Prostate gland (tissue), 2 donors: ENCODE data around the gene RADIL. TPM values are rescaled to one million over a fixed set of nuclear protein-coding genes. Genes with fewer than 3 reads are reported as not detected.
"Not testable (repeated sequence)": the region's sequence is repeated elsewhere in the genome, so short reads cannot be mapped to it uniquely, and the experiment has no call there.

Experiments used
- DNase-seq: peaks from one replicate; pipeline ENCODE4 v3.0.0-alpha.2; 2019; ENCODE audit warnings: low spot score
- H3K27ac ChIP-seq, 2 donors: fragments of 200-600 bp; sonication (generic); 2 replicates each; pipeline ENCODE4 v1.5.1; 2017 to 2019
- H3K27me3 ChIP-seq: fragments of 200-600 bp; sonication (generic); replicated peaks from 2 replicates; pipeline ENCODE4 v1.5.1; 2019; ENCODE audit not compliant: insufficient read depth
- H3K36me3 ChIP-seq, 2 donors: fragments of 200-600 bp; sonication (generic); 1 replicate in 1 of 2; 2 replicates in 1 of 2; pipeline versions ENCODE4 v1.5.1 to v1.8.1; 2017 to 2019
- H3K4me1 ChIP-seq: fragments of 200-600 bp; sonication (generic); replicated peaks from 2 replicates; pipeline ENCODE4 v1.5.1; 2019
- H3K4me3 ChIP-seq, 2 donors: fragments of 200-600 bp; sonication (generic); 2 replicates each; pipeline ENCODE4 v1.5.1; 2017 to 2019
- H3K9me3 ChIP-seq: fragments of 200-600 bp; sonication (generic); 2 replicates; pipeline ENCODE4 v1.5.1; 2017
- POLR2A ChIP-seq: fragments of 450-650 bp; IDR thresholded peaks from one replicate; pipeline ENCODE4 v1.6.1; 2016; ENCODE audit warnings: antibody characterized with exemption, mild to moderate bottlenecking
- POLR2AphosphoS5 ChIP-seq: sonication (generic); formaldehyde crosslinking; IDR thresholded peaks from one replicate; pipeline ENCODE4 v1.6.1; 2017; ENCODE audit warnings: antibody characterized with exemption
- WGBS: methylation state at CpG from one replicate; pipeline ENCODE4 v1.1.5; 2018; 5-methylcytosine and 5-hydroxymethylcytosine counted together
- intact Hi-C: fragments of 100-400 bp; cut with DNase I; formaldehyde crosslinking; loops from one replicate; pipeline ENCODE4 v1.14.2; 2022
- total RNA-seq, 2 donors: library from RNA; depleted of rRNA; stranded (reverse); fragments of >200 nt; gene quantifications; one replicate each; pipeline ENCODE4 v1.1.0, GENCODE V29; 2016
- TF ChIP-seq, protein P1 (sequence below), 4 experiments: fragments of 200-600 bp in 2 of 4; fragments of 450-650 bp in 2 of 4; sonication (generic) in 2 of 4; IDR thresholded peaks; 1 replicate in 3 of 4; 2 replicates in 1 of 4; pipeline ENCODE4 v1.5.1; 2016 to 2019; ENCODE audit warnings: antibody characterized with exemption in 4 of 4, mild to moderate bottlenecking in 2 of 4, moderate library complexity in 2 of 4

Gene RADIL
- total RNA-seq, 2 donors from 2014 or later = 1.8 to 12.0 TPM

DNA sequence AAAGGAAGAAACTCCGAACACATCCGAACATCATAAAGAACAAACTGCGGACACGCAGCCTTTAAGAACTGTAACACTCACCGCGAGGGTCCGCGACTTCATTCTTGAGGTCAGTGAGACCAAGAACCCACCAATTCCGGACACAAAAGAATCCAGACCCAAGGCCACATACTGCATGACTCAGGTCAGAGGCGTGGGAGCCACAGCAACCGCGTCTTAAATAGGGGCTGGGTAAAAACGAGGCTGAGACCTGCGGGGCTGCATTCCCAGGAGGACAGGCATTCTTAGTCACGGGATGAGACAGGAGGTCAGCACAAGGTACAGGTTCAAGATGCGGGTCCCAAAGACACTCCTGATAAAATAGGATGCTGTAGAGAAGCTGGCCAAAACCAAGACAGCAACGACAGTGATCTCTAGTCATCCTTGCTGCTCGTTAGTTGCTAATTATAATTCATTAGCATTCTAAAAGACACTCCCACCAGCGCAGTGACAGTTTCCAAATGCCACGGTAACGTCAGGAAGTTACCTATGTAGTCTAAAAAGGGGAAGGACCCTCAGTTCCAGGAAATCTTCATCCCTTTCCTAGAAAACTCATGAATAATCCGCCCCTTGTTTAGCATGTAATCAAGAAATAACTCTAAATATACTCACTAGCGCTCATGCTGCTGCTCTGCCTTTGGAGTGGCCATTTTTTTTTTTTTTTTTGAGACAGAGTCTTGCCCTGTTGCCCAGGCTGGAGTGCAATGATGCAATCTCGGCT lies 88.7 kb downstream of the RADIL start:
- intact Hi-C loops = loop anchor here (5.0 kb wide), 1 partner anchor 88 kb away; the partner anchor contains the start of gene RADIL
- Histone ChIP-seq H3K36me3 (no peaks in the 10 kb centered on the region), H3K27me3 (no peaks in the 10 kb centered on the region), H3K4me1 (no peaks in the 10 kb centered on the region), H3K9me3 (no peaks in the 10 kb centered on the region), H3K4me3 (no peak overlapping the region), H3K27ac (no peak overlapping the region)
- WGBS = 84% methylated on average over 24 of the region's 24 CpGs
- TF ChIP-seq POLR2A (no peak), POLR2AphosphoS5 (no peak)
- TF ChIP-seq, protein P1, sequence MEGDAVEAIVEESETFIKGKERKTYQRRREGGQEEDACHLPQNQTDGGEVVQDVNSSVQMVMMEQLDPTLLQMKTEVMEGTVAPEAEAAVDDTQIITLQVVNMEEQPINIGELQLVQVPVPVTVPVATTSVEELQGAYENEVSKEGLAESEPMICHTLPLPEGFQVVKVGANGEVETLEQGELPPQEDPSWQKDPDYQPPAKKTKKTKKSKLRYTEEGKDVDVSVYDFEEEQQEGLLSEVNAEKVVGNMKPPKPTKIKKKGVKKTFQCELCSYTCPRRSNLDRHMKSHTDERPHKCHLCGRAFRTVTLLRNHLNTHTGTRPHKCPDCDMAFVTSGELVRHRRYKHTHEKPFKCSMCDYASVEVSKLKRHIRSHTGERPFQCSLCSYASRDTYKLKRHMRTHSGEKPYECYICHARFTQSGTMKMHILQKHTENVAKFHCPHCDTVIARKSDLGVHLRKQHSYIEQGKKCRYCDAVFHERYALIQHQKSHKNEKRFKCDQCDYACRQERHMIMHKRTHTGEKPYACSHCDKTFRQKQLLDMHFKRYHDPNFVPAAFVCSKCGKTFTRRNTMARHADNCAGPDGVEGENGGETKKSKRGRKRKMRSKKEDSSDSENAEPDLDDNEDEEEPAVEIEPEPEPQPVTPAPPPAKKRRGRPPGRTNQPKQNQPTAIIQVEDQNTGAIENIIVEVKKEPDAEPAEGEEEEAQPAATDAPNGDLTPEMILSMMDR (IDR thresholded peaks at IDR 0.05) = no peak
- no peak for DNase-seq

DNA sequence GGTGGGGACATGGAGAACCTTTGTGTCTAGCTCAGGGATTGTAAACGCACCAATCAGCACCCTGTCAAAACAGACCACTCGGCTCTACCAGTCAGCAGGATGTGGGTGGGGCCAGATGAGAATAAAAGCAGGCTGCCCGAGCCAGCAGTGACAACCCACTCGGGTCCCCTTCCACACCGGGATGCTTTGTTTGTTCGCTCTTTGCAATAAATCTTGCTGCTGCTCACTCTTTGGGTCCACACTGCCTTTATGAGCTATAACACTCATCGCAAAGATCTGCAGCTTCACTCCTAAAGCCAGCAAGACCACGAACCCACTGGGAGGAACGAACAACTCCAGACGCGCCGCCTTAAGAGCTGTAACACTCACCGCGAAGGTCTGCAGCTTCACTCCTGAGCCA lies 89.3 kb downstream of the RADIL start:
- H3K4me3 ChIP-seq, H3K27me3 ChIP-seq, H3K27ac ChIP-seq, intact Hi-C loops, H3K36me3 ChIP-seq, H3K4me1 ChIP-seq, DNase-seq, H3K9me3 ChIP-seq: not testable (repeated sequence)
- WGBS = 65% methylated on average over 14 of the region's 14 CpGs

DNA sequence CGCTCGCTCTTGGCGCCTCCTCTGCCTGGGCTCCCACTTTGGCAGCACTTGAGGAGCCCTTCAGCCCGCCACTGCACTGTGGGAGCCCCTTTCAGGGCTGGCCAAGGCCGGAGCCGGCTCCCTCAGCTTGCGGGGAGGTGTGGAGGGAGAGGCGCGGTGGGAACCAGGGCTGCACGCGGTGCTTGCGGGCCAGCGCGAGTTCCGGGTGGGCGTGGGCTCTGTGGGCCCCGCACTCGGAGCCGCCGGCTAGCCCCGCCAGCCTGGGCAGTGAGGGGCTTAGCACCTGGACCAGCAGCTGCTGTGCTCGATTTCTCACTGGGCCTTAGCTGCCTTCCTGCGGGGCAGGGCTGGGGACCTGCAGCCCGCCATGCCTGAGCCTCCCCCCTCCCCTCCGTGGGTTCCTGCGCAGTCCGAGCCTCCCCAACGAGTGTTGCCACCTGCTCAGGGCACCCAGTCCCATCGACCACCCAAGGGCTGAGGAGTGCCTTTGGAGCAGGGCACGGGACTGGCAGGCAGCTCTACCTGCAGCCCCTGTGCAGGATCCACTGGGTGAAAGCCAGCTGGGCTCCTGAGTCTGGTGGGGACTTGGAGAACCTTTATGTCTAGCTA lies 90.0 kb downstream of the RADIL start:
- H3K4me3 ChIP-seq, H3K4me1 ChIP-seq, H3K9me3 ChIP-seq, DNase-seq, H3K36me3 ChIP-seq, intact Hi-C loops, H3K27me3 ChIP-seq, H3K27ac ChIP-seq: not testable (repeated sequence)
- 95% methylated on average over 28 of the region's 30 CpGs for WGBS

DNA sequence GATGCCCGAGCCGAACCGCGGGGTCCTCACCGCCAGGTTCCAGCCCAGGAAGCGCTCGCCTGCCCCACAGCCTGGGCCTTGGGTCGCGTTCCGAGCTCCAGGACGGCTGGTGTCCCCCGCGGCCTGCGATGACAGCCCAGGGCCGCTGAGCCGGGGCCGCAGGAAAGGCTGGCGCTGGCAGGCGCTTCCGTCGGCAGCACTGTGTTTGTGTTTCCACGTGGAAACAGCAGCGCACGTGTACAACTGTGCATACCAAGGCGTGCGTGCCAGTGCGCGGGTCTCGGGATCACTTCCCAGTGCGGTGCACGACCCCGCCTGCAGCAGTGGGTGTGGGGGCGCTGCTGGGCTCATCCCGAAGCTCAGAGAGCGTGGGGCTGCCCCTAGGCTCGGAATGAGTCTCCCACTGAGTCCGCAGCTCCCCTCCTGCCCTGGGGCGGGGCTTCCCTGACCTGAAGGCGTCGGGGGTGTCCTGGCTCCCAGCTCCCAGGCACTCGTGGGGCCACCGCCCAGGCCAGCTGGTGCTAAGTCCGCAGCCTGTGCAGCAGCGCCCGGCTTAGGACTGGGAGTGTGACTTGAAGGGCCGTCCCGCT lies 90.9 kb downstream of the RADIL start:
- intact Hi-C loops = no loop called here
- H3K36me3 ChIP-seq = no peaks in the 10 kb centered on the region
- no peaks in the 10 kb centered on the region for H3K9me3 ChIP-seq
- WGBS = 36% methylated on average over 31 of the region's 47 CpGs
- TF ChIP-seq, protein P1 (IDR thresholded peaks at IDR 0.05) = no peak
- H3K4me1 ChIP-seq = no peaks in the 10 kb centered on the region
- peak overlapping the region; percentile 20 to 33 for H3K4me3 ChIP-seq
- H3K27ac ChIP-seq = peak overlapping the region in 1 of 2 donors; percentile 26
- H3K27me3 ChIP-seq = no peaks in the 10 kb centered on the region
- DNase-seq = no peak

DNA sequence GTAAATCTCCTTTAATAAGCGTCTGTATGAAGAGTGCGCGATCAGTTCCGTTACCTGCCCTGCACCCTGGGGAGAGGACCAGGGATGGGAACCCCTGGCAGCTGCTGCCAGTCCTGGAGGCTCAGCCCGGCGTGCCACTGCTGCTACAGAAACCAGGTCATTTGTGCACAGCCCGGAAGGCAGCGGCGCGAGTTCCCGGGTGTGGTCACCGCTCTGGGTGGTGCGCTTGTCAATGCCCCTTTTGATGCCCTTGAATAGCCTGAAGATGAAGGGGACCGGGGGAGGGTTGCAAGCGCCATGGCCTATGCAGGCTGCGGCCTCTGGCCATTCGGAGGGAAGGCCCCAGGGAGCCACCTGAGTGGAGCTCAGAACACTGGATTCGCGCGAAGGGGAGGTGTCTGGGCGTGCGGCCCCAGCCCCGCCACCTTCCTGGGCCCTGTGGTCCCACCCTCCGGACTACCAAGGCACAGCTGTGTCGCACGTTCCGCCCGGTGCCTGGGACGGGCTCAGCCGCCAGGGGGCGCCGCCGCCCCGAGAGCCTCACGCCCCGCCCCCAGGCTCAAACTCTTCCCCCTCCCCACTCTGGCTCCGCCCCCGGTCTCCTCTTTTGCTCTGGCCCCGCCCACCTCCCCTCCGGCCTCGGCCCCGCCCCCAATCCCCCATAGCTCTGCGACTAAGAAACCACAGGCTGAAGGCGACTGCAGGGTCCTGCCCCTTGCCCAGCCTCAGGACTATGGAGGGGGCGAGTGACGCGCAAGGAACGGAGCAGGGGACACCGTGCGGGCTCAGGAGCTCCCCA lies 91.6 kb downstream of the RADIL start:
- TF ChIP-seq POLR2AphosphoS5 = no peak
- TF ChIP-seq, protein P1 (IDR thresholded peaks at IDR 0.05) = peak; percentile 14 to 63 (median 52)
- WGBS = 49% methylated on average over 49 of the region's 50 CpGs
- H3K4me3 ChIP-seq = peak overlapping the region; percentile 20 to 33
- no peaks in the 10 kb centered on the region for H3K4me1 ChIP-seq
- no peaks in the 10 kb centered on the region for H3K36me3 ChIP-seq
- intact Hi-C loops = no loop called here
- peak overlapping the region in 1 of 2 donors; percentile 26 for H3K27ac ChIP-seq
- H3K9me3 ChIP-seq = no peaks in the 10 kb centered on the region
- peak; percentile 56 for DNase-seq
- H3K27me3 ChIP-seq = no peaks in the 10 kb centered on the region
